Erythroblast (primary cell): Measurements from ENCODE around the gene GCH1.

ENCODE experiments used
- GATA1 ChIP-seq: IDR thresholded peaks from 2 replicates; pipeline ENCODE4 v1.6.1; 2011; ENCODE audit warnings: low read depth, mild to moderate bottlenecking, control low read depth, low read length, moderate library complexity
- POLR2A ChIP-seq: IDR thresholded peaks from 2 replicates; pipeline ENCODE4 v1.6.1; 2011; ENCODE audit warnings: mild to moderate bottlenecking, low read length

DNA sequence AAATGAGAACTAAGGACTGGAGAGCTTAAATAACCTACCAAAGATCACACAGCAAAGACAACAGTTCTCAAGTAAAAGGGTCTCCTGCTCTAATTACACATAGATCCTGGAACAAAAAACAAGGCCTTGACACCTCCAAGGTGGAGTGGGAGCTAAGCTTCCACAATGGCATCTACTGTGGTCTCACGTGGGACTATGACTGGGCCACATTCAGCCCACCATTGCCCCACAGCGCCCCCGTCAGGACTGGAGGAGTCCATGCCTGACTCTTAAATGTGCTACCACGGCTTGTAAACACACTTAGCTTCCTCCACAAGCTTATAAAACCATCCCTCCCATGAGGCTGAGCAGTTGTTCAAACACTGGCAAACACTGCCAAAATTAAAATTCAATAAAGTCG lies 88.5 kb downstream of the GCH1 start:
- TF ChIP-seq POLR2A: no peak
- no peak for TF ChIP-seq GATA1
